GM19025 (cell line): ENCODE measurements around the gene AHCTF1.

Experiments used
- ATAC-seq: cut with Tn5 transposase; IDR thresholded peaks from one replicate; pipeline ENCODE4 v1.9.1; 2021; ENCODE audit warnings: mild to moderate bottlenecking, low read depth, moderate library complexity; ENCODE audit not compliant: unreplicated experiment

The AHCTF1 gene

DNA sequence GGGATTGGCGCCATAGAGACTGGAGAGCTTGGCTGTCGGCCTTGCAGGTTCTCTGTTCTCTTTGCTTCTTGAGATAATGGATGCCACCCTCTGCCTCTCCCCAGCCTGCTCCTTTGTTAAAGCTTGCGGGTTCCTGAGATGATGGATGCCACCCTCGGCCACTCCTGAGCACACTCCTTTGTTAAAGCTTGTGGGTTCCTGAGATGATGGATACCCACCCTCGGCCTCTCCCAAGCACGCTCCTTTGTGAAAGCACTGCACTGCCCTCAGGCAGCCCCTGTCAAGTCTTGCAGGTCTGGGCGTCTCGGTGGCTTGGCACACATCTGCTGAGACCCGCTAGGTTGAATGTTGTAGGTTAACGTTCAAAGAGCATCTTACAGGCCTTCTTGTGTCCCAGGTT lies 131.0 kb downstream of the AHCTF1 start:
- no peak for ATAC-seq

DNA sequence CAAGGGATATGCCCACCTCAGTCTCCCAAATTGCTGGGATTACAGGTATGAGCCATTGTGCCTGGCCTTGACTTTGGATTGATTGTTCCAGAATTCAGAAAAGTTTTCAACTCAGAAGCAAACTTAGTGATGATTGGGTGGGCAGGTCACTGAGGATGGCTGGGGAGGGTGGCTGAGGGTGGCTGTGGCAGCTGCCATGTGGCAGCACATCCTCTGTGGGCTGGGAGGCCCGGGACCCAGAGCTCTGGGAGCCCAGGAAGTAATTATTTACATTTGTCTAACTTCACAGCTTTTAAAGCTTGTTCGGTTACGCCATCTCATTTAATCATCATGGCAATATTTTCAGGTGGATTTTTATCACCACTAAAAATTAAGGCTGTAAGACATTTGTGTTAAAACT lies 131.4 kb downstream of the AHCTF1 start:
- ATAC-seq = no peak

DNA sequence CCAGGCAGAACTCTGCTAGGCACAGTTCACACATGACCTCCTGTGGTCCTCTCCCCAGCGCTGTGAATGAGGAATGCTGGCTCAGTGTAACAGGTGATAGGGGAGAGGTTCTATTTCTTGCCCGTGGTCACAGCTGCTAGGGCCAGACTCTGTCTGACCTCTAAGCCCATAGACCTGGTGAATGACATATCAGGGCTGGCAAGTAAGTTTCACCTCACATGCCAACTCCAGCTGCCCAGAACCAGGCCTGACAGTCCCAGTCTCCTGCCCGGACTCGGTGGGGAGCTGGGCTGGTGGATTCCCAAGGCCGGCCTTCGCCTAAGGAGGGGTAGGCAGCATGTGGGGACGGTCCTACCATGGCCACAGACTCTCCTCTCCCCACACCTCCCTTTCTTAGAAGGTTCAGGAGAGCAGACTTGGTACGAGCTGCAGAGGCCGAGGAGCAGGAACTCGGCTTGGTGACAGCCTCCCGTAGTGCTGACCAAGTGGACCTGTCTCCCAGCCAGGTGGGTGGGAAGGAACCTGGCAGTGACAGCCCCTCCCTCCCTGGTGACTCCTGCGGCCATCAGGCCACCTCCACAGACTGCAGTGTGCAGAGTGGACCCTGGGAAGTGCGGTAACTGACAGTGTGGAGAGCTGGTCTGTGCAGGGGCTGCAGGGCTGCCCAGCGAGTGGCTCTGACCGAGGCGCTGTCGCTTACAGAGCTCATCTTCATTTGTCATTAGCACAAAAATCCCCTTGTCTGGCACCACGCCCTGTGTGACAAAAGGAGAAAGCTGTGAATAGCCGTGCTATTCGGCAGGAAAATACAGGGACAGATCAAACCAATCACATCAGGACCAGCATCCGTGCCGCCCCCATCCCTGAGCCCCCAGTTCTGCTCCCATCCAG lies 132.9 kb downstream of the AHCTF1 start:
- ATAC-seq = no peak

- ATAC-seq = no peak
These were observed 133.6 kb downstream of the AHCTF1 start for GRCh38 chr1:246798107-246798506.

DNA sequence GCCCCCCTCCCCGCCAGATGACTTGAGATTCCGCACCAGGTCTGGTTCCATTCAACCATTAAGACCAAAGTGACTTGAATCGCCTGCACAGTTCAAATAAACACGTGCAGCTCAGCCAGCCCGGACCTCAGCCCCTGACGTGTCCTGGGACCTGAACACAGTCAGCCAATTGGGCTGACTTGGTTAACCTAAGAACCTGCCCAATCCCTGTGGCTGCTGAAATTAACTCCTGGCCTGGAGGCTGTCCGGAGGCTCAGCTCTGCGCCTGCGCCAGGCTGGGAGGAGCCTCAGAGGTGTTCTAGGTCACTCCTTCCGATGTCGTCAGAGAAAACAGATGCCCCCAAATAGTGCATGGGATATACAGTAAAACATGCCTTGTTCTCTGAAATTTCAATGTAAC lies 134.2 kb downstream of the AHCTF1 start:
- no peak for ATAC-seq

- ATAC-seq = no peak
These were observed 134.6 kb downstream of the AHCTF1 start for GRCh38 chr1:246797157-246797556.

GRCh38 chr1:246795906-246796694 lies 135.6 kb downstream of the AHCTF1 start:
- no peak for ATAC-seq

DNA sequence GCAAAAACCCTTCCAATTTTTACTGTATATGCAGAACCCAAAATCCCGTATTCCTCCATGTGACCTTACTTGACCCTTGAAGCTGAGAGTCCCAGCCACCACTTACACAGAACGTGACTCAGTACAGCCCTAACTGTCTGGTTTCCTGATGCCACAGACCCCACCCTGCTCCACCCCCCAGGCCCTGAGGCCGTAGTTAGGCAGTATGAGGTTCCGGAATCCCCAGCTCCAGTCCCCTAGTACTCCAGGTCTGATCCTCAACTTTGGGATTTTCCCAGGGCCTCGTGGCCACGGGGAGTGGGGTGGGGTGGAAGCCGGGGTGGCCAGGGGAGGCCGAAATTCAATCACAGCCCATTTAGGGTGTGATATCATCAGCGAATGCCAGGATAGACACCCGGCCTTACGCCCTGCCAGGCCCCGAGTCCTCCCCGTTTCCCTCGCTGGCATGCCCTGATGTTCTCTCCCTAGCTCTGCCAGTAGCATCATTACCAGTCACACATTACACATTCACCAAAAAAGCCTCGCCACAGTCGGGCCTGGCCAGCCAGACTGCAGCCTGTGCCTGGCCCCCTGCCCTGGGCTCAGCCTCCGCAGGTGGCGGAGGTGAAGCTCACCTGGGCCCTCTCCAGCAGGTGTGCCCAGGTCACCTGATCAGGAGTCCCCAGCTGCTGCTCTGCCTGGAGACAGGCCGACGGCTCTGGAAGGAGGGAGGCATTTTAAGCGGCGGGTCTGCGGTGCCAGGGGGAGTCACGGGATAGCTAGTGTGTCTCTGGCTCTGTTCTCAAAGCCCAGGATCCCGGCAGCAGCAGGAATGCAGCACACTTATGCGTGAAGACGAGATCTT lies 136.7 kb downstream of the AHCTF1 start:
- no peak for ATAC-seq

- no peak for ATAC-seq
These were observed 137.5 kb downstream of the AHCTF1 start for GRCh38 chr1:246794048-246794827.

DNA sequence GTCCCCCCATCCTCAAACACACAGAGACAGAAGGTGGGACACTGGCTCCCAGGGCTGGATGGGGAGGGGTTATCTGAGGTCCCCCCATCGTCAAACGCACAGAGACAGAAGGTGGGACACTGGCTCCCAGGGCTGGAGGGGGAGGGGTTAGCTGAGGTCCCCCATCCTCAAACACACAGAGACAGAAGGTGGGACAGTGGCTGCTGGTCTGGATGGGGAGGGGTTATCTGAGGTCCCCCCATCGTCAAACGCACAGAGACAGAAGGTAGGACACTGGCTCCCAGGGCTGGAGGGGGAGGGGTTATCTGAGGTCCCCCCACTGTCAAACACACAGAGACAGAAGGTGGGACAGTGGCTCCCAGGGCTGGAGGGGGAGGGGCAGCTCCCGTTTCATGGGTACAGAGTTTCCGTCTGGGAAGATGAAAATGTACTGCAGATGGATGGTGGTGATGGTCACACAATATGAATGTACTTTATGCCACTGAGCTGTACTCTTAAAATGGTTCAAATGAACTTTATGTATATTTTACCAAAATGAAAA lies 138.3 kb downstream of the AHCTF1 start:
- ATAC-seq = no peak

DNA sequence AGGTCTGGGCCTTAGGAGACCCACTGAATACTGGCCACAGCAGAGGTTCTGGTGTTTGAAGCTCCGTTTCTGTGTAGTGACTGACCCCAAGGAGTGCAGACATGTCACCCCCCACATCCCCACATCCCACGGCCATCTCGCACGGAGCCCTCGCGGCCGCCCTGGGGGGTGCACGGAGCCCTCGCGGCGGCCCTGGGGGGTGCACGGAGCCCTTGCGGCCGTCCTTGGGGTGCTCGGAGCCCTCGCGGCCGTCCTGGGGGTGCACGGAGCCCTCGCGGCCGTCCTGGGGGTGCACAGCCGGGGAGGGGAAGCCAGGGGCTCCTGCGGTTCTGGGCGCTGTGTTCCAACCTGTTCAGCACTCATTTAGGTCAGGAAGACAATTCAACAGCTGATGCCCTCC lies 139.1 kb downstream of the AHCTF1 start:
- no peak for ATAC-seq

GRCh38 chr1:246791303-246791918 lies 140.3 kb downstream of the AHCTF1 start:
- no peak for ATAC-seq

- no peak for ATAC-seq
These were observed 140.9 kb downstream of the AHCTF1 start for GRCh38 chr1:246790833-246791232.

DNA sequence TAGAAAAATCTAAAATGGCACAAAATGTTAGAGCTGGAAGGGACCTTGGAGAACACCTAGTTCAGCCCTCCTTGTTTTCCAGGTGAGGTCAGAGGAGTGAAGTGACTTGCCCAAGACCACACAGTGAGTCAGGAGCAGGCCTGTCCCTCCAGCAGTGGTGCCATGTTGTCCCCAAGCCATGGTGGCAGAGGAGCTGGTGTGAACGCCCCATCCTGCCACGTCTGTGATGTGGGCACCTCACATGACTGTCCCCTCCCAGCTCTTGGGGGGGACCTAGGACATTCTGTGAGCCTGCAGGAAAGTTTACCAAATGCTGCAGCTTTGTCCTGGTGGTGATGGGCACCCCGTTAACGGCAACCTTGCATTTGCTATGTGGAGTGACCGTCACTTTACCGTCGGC lies 141.4 kb downstream of the AHCTF1 start:
- ATAC-seq = no peak

DNA sequence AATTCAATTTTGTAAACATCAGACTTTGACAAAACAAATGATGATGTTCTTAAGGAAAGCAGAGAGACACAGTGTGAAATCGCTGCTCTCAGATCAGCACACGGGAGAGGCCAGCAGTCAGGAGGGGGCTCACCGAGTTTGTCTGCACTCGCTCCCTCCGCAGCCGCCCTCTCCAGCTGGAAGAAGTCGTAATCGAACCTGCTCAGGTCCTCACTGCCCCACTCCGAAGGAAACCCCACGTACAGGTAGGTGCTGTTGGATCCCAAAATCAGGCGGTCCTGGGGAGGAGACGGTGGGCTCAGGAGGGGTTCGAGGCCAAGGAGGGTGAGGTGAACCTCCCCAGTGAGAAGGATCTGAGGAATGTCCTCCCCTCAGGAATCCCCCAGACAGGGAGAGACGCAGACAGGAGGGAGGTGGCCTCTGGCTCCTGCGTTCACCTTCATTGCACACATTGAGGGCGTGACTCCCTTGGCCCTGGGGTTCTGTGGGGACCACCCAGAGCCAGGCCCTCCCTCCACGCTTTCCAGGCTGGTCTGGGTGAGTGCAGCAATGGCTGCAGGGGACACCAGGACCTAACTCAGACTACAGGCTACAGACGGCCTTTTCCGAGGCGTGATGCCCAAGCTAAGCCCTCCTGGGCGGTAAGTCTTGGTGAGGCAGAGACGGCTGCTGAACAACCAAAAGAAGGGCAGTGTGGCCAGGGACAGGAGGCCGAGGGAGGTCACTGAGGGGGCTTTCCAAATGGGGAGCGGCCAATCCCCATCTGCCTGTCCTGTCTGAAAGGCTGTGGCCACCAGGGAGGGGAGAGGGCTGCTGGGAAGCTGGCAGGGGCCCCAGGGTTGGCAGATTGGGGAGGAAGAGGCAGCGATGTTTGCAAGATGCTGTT lies 142.1 kb downstream of the AHCTF1 start:
- no peak for ATAC-seq
